RWPE2 (cell line): ENCODE data around the gene CRABP1.

ENCODE experiments used
- ATAC-seq: fragments of 200-7000 bp; cut with Tn5 transposase; 3 replicates; pipeline ENCODE4 v1.9.1; 2021; ENCODE audit warnings: low read depth
- DNase-seq: peaks from one replicate; pipeline ENCODE4 v3.0.0-alpha.2; 2020; ENCODE audit warnings: low spot score
- H3K27ac ChIP-seq: fragments of 450-650 bp; 2 replicates; pipeline ENCODE4 v1.5.1; 2017; ENCODE audit warnings: mild to moderate bottlenecking; ENCODE audit not compliant: poor library complexity, severe bottlenecking
- H3K27me3 ChIP-seq: fragments of 250-450 bp; sonication (Bioruptor Pico); 2 replicates; pipeline ENCODE4 v1.5.1; 2021; ENCODE audit warnings: mild to moderate bottlenecking, moderate library complexity; ENCODE audit not compliant: insufficient read depth, poor library complexity, severe bottlenecking
- H3K36me3 ChIP-seq: fragments of 250-450 bp; sonication (Bioruptor Pico); 2 replicates; pipeline ENCODE4 v1.5.1; 2020; ENCODE audit warnings: low read depth, mild to moderate bottlenecking, moderate library complexity
- H3K4me1 ChIP-seq: fragments of 250-450 bp; sonication (Bioruptor Pico); 2 replicates; pipeline ENCODE4 v1.5.1; 2021; ENCODE audit warnings: mild to moderate bottlenecking, moderate library complexity; ENCODE audit not compliant: insufficient read depth, poor library complexity, severe bottlenecking
- H3K4me3 ChIP-seq: fragments of 250-450 bp; sonication (Bioruptor Pico); 2 replicates; pipeline ENCODE4 v1.5.1; 2021; ENCODE audit warnings: mild to moderate bottlenecking, moderate library complexity; ENCODE audit not compliant: severe bottlenecking
- H3K9me3 ChIP-seq: fragments of 250-450 bp; sonication (Bioruptor Pico); 2 replicates; pipeline ENCODE4 v1.5.1; 2021; ENCODE audit warnings: mild to moderate bottlenecking, moderate library complexity; ENCODE audit not compliant: severe bottlenecking
- CTCF ChIP-seq: fragments of 450-650 bp; IDR thresholded peaks from one replicate; pipeline ENCODE4 v1.5.1; 2017; ENCODE audit warnings: mild to moderate bottlenecking, moderate library complexity; ENCODE audit not compliant: poor library complexity, severe bottlenecking

CRABP1 gene

GRCh38 chr15:78382114-78382880, 42.1 kb downstream of the CRABP1 start:
- TF ChIP-seq CTCF, result no peak
- Histone ChIP-seq H3K4me1 (no peaks in the 10 kb centered on the region), H3K4me3 (no peak overlapping the region), H3K36me3 (no peaks in the 10 kb centered on the region), H3K27ac (no peak overlapping the region), H3K27me3 (peaks cover 23% of the 10 kb centered on the region), H3K9me3 (no peaks in the 10 kb centered on the region)
- ATAC-seq (no peak), DNase-seq (peak; percentile 28)

GRCh38 chr15:78384651-78385050, 44.5 kb downstream of the CRABP1 start:
- peak; percentile 23; the same call in 1 of the 3 replicates for ATAC-seq
- H3K9me3 ChIP-seq, result no peaks in the 10 kb centered on the region
- TF ChIP-seq CTCF, result no peak

GRCh38 chr15:78387246-78388037, 47.3 kb downstream of the CRABP1 start:
- peak; percentile 6 for DNase-seq
- peaks cover 30% of the 10 kb centered on the region for H3K27me3 ChIP-seq
- no peak for TF ChIP-seq CTCF
- H3K4me1 ChIP-seq, result no peaks in the 10 kb centered on the region
- no peak for ATAC-seq
- H3K27ac ChIP-seq, result no peak overlapping the region
- no peak overlapping the region for H3K4me3 ChIP-seq
- H3K9me3 ChIP-seq, result no peaks in the 10 kb centered on the region
- no peaks in the 10 kb centered on the region for H3K36me3 ChIP-seq

More at GRCh38 chr15:78384651-78385050, 44.5 kb downstream of the CRABP1 start:
- Histone ChIP-seq H3K4me3 (no peak overlapping the region), H3K36me3 (no peaks in the 10 kb centered on the region), H3K27ac (no peak overlapping the region), H3K4me1 (no peaks in the 10 kb centered on the region), H3K27me3 (peaks cover 30% of the 10 kb centered on the region)
- DNase-seq, result peak; percentile 29

- no peak for TF ChIP-seq CTCF
- Histone ChIP-seq H3K4me3 (no peak overlapping the region), H3K36me3 (no peaks in the 10 kb centered on the region), H3K4me1 (no peaks in the 10 kb centered on the region), H3K27ac (no peak overlapping the region), H3K9me3 (no peaks in the 10 kb centered on the region), H3K27me3 (peaks cover 22% of the 10 kb centered on the region)
- peak; percentile 53 for DNase-seq
- ATAC-seq, result no peak
Observed at GRCh38 chr15:78388865-78389264, 48.7 kb downstream of the CRABP1 start.

- no peak for TF ChIP-seq CTCF
- Histone ChIP-seq H3K27me3 (peaks cover 20% of the 10 kb centered on the region), H3K4me1 (no peaks in the 10 kb centered on the region), H3K36me3 (no peaks in the 10 kb centered on the region), H3K27ac (no peak overlapping the region), H3K4me3 (no peak overlapping the region), H3K9me3 (no peaks in the 10 kb centered on the region)
- DNase-seq (no peak), ATAC-seq (no peak)
Observed at GRCh38 chr15:78389322-78389721, 49.2 kb downstream of the CRABP1 start.
